ENCODE data around the gene ENTHD1.

ENTHD1 gene

GRCh38 chr22:39914584-39914983 lies 21.0 kb upstream of the ENTHD1 start:
- Histone ChIP-seq H3F3A (ENCODE audit: insufficient read depth) (no peaks in the 10 kb centered on the region), H3K4me2 (ENCODE audit: low read depth, low read length, poor library complexity, severe bottlenecking) (no peak overlapping the region), H4K20me1 (ENCODE audit: low read depth, low read length) (no peaks in the 10 kb centered on the region), H3K9ac (ENCODE audit: low read length) (no peak overlapping the region), H2AFZ (ENCODE audit: low read depth, low read length, severe bottlenecking) (no peak overlapping the region), H3K9me3 (ENCODE audit: insufficient read depth, low read length) (no peaks in the 10 kb centered on the region), H3K4me3 (ENCODE audit: insufficient read depth, low read length, poor library complexity, severe bottlenecking) (no peak overlapping the region), H3K9me2 (replicated peaks; ENCODE audit: insufficient read depth, low read length) (no peaks in the 10 kb centered on the region), H3K27ac (ENCODE audit: low read depth, low read length) (no peak overlapping the region), H3K36me3 (ENCODE audit: low read length) (no peaks in the 10 kb centered on the region), H3K79me2 (ENCODE audit: insufficient read depth, low read length) (no peaks in the 10 kb centered on the region), H3K27me3 (ENCODE audit: low read length) (no peaks in the 10 kb centered on the region)
- TF ChIP-seq CTCF (IDR thresholded peaks at IDR 0.05; ENCODE audit: insufficient read depth, low read length, poor library complexity, severe bottlenecking) (no peak), EZH2phosphoT487 (conservative IDR thresholded peaks at IDR 0.05; ENCODE audit: low read length) (no peak)

- H3K27me3 ChIP-seq (ENCODE audit: low read length): no peaks in the 10 kb centered on the region
- no peak overlapping the region for H2AFZ ChIP-seq (ENCODE audit: low read depth, low read length, severe bottlenecking)
- H3K9me3 ChIP-seq (ENCODE audit: insufficient read depth, low read length): no peaks in the 10 kb centered on the region
- no peak for TF ChIP-seq CTCF (IDR thresholded peaks at IDR 0.05; ENCODE audit: insufficient read depth, low read length, poor library complexity, severe bottlenecking)
- no peak for TF ChIP-seq EZH2phosphoT487 (conservative IDR thresholded peaks at IDR 0.05; ENCODE audit: low read length)
- no peaks in the 10 kb centered on the region for H3K9me2 ChIP-seq (replicated peaks; ENCODE audit: insufficient read depth, low read length)
- no peak overlapping the region for H3K9ac ChIP-seq (ENCODE audit: low read length)
- H3K36me3 ChIP-seq (ENCODE audit: low read length): no peaks in the 10 kb centered on the region
- no peak overlapping the region for H3K4me2 ChIP-seq (ENCODE audit: low read depth, low read length, poor library complexity, severe bottlenecking)
- no peak overlapping the region for H3K27ac ChIP-seq (ENCODE audit: low read depth, low read length)
- H4K20me1 ChIP-seq (ENCODE audit: low read depth, low read length): no peaks in the 10 kb centered on the region
- no peaks in the 10 kb centered on the region for H3F3A ChIP-seq (ENCODE audit: insufficient read depth)
- H3K4me3 ChIP-seq (ENCODE audit: insufficient read depth, low read length, poor library complexity, severe bottlenecking): no peak overlapping the region
- no peaks in the 10 kb centered on the region for H3K79me2 ChIP-seq (ENCODE audit: insufficient read depth, low read length)
Observed at GRCh38 chr22:39913886-39914285, 20.3 kb upstream of the ENTHD1 start.

- H3K27ac ChIP-seq (ENCODE audit: low read depth, low read length): no peak overlapping the region
- H3K79me2 ChIP-seq (ENCODE audit: insufficient read depth, low read length): no peaks in the 10 kb centered on the region
- no peaks in the 10 kb centered on the region for H3K27me3 ChIP-seq (ENCODE audit: low read length)
- no peaks in the 10 kb centered on the region for H4K20me1 ChIP-seq (ENCODE audit: low read depth, low read length)
- H3K36me3 ChIP-seq (ENCODE audit: low read length): no peaks in the 10 kb centered on the region
- no peak overlapping the region for H3K9ac ChIP-seq (ENCODE audit: low read length)
- no peaks in the 10 kb centered on the region for H3F3A ChIP-seq (ENCODE audit: insufficient read depth)
- H3K9me2 ChIP-seq (replicated peaks; ENCODE audit: insufficient read depth, low read length): no peaks in the 10 kb centered on the region
- no peak overlapping the region for H2AFZ ChIP-seq (ENCODE audit: low read depth, low read length, severe bottlenecking)
- no peak for TF ChIP-seq EZH2phosphoT487 (conservative IDR thresholded peaks at IDR 0.05; ENCODE audit: low read length)
- no peak for TF ChIP-seq CTCF (IDR thresholded peaks at IDR 0.05; ENCODE audit: insufficient read depth, low read length, poor library complexity, severe bottlenecking)
- no peak overlapping the region for H3K4me3 ChIP-seq (ENCODE audit: insufficient read depth, low read length, poor library complexity, severe bottlenecking)
- no peaks in the 10 kb centered on the region for H3K9me3 ChIP-seq (ENCODE audit: insufficient read depth, low read length)
- no peak overlapping the region for H3K4me2 ChIP-seq (ENCODE audit: low read depth, low read length, poor library complexity, severe bottlenecking)
Observed at GRCh38 chr22:39913321-39913720, 19.8 kb upstream of the ENTHD1 start.

All from SU-DHL-6 (cell line).